BLaER1 treated with 17β-estradiol and CSF1 and Interleukin-3, amounts not matched to agents 10 nM and 100 nM (cell line): ENCODE measurements around the gene IRX2.

Source experiments
- H3K27ac ChIP-seq, 11 experiments: shearing (Covaris generic); formaldehyde crosslinking; 2 replicates each; pipeline ENCODE4 v1.8.1; 2022
- H3K27me3 ChIP-seq, 11 experiments: shearing (Covaris generic); formaldehyde crosslinking; 2 replicates each; pipeline ENCODE4 v1.8.1; 2022
- H3K36me3 ChIP-seq, 11 experiments: shearing (Covaris generic); formaldehyde crosslinking; 2 replicates each; pipeline ENCODE4 v1.8.1; 2022
- H3K4me1 ChIP-seq, 10 experiments: shearing (Covaris generic); formaldehyde crosslinking; 2 replicates each; pipeline ENCODE4 v1.8.1; 2022
- H3K4me2 ChIP-seq, 11 experiments: shearing (Covaris generic); formaldehyde crosslinking; 2 replicates each; pipeline ENCODE4 v1.8.1; 2022
- H3K4me3 ChIP-seq, 10 experiments: shearing (Covaris generic); formaldehyde crosslinking; 2 replicates each; pipeline ENCODE4 v1.8.1; 2022
- H3K9ac ChIP-seq, 11 experiments: shearing (Covaris generic); formaldehyde crosslinking; 2 replicates each; pipeline ENCODE4 v1.8.1; 2022
- H3K9me3 ChIP-seq, 11 experiments: shearing (Covaris generic); formaldehyde crosslinking; replicated peaks in 1 of 11; 2 replicates each; pipeline ENCODE4 v1.8.1; 2022
- H4K20me1 ChIP-seq, 11 experiments: shearing (Covaris generic); formaldehyde crosslinking; 2 replicates each; pipeline ENCODE4 v1.8.1; 2022
- Cebpa-rat ChIP-seq, 11 experiments: shearing (Covaris generic); IDR thresholded peaks; 2 replicates each; pipeline ENCODE4 v1.8.1; 2022

Gene IRX2

GRCh38 chr5:2709976-2710689 is 41.3 kb downstream of the IRX2 start:
- H3K36me3 ChIP-seq, result no peaks in the 10 kb centered on the region
- H3K9me3 ChIP-seq, result no peaks in the 10 kb centered on the region
- H3K4me2 ChIP-seq, result no peak overlapping the region
- no peak overlapping the region for H3K27ac ChIP-seq
- peaks cover 0 to 3% (median under 1%) of the 10 kb centered on the region in 10 experiments; a peak in 4 of 20 replicates for H3K4me1 ChIP-seq
- H4K20me1 ChIP-seq, result no peaks in the 10 kb centered on the region
- no peaks in the 10 kb centered on the region for H3K27me3 ChIP-seq
- H3K9ac ChIP-seq, result no peak overlapping the region
- H3K4me3 ChIP-seq, result no peak overlapping the region
- TF ChIP-seq Cebpa-rat (IDR thresholded peaks at IDR 0.05), result no peak

- H3K4me2 ChIP-seq, result no peak overlapping the region
- H3K4me3 ChIP-seq, result no peak overlapping the region
- H3K36me3 ChIP-seq, result no peaks in the 10 kb centered on the region
- no peak overlapping the region for H3K27ac ChIP-seq
- H4K20me1 ChIP-seq, result no peaks in the 10 kb centered on the region
- no peaks in the 10 kb centered on the region for H3K27me3 ChIP-seq
- H3K9ac ChIP-seq, result no peak overlapping the region
- no peaks in the 10 kb centered on the region for H3K9me3 ChIP-seq
- TF ChIP-seq Cebpa-rat (IDR thresholded peaks at IDR 0.05), result no peak
- no peaks in the 10 kb centered on the region for H3K4me1 ChIP-seq
These were observed 42.7 kb downstream of the IRX2 start for GRCh38 chr5:2708751-2709150.

DNA sequence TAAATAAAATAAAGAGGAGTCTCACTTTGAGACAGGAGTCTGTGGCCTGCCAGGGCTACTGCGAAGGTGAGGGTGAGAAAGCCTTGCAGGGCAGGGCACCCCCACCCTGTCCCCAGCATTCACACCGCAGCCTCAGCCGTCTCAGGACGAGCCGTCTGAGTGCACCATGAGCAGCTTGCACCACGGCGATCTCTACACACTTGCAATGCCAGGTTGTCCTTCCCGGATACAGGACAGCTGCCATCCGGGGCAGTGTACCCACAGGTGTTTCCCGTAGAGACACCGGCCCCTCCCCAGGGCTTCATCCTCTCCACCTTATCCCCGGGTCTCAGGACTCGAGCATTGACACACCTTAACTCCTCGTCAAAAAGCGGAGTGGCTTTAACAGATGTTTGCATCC is 43.3 kb downstream of the IRX2 start:
- no peaks in the 10 kb centered on the region for H3K9me3 ChIP-seq
- H3K4me1 ChIP-seq, result no peaks in the 10 kb centered on the region
- H4K20me1 ChIP-seq, result no peaks in the 10 kb centered on the region
- no peaks in the 10 kb centered on the region for H3K36me3 ChIP-seq
- no peak overlapping the region for H3K9ac ChIP-seq
- TF ChIP-seq Cebpa-rat (IDR thresholded peaks at IDR 0.05), result no peak
- no peak overlapping the region for H3K4me3 ChIP-seq
- H3K4me2 ChIP-seq, result no peak overlapping the region
- no peak overlapping the region for H3K27ac ChIP-seq
- no peaks in the 10 kb centered on the region for H3K27me3 ChIP-seq

- Histone ChIP-seq H3K4me3 (no peak overlapping the region), H3K4me2 (no peak overlapping the region), H3K36me3 (no peaks in the 10 kb centered on the region), H3K27me3 (no peaks in the 10 kb centered on the region), H4K20me1 (no peaks in the 10 kb centered on the region), H3K4me1 (no peaks in the 10 kb centered on the region), H3K9ac (no peak overlapping the region), H3K9me3 (no peaks in the 10 kb centered on the region), H3K27ac (no peak overlapping the region)
- TF ChIP-seq Cebpa-rat (IDR thresholded peaks at IDR 0.05), result no peak
These were observed 45.6 kb downstream of the IRX2 start for GRCh38 chr5:2705861-2706260.

DNA sequence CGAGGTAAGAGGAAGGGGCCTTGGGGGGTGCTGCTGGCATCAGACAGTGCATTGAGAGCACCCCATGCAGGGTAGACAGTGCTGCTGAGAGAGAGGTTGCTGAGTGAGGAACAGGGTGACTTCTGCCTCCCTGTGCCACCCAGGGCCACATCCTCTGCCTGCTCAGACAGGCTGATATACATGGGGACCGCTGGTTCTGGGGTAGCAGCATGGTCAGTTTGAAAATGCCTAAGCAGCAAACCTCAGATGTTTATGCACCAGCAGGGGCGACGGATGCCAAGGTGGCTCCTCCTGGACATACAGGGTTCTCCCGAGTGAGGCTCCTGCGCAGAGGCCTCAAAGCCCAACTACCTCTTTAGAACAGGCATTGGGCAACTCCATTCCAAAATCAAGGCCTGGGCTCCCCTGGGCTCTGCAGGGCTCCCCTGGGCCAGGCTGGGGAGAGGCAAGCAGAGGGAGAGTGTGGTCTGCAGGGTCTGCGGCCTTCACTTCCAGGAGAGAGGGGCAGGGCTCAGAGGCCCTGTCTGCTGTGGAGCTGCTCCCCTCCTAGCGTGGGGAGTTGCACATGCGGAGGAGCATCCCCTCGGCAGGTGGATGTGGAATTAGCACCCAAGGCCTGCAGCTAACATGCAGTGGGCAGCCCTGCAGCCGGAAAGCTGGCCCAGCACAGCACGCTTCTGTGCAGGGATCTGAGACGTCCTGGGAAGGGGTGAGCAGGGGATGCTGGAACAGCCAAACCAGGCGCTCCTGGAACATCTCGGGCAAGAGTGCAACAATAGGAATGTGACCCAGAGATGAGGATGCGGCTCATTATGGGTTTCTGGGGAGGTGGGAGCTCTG is 46.5 kb downstream of the IRX2 start:
- no peak overlapping the region for H3K9ac ChIP-seq
- H4K20me1 ChIP-seq, result no peaks in the 10 kb centered on the region
- no peak overlapping the region for H3K27ac ChIP-seq
- H3K36me3 ChIP-seq, result no peaks in the 10 kb centered on the region
- H3K27me3 ChIP-seq, result no peaks in the 10 kb centered on the region
- H3K4me3 ChIP-seq, result no peak overlapping the region
- H3K4me1 ChIP-seq, result no peaks in the 10 kb centered on the region
- no peak overlapping the region for H3K4me2 ChIP-seq
- no peak for TF ChIP-seq Cebpa-rat (IDR thresholded peaks at IDR 0.05)
- no peaks in the 10 kb centered on the region for H3K9me3 ChIP-seq

DNA sequence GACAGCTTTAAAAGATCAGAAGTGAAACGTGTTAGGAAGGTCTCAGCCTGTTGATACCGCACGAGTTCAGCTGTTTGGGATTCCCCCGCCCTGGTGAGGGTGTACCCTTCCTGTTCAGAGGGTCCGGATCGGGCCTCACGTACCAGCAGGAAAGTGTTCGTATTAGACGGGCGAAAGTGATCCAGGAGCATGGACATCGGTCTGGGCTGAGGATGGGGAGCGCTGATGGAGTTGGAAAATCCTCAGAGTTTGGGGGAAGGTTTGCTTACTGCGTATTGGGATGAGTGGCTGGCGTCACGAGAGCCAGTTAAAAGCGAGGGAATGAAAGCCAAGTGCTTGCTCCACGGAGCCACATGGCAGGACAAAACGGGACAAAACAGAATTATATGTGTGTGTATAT is 47.4 kb downstream of the IRX2 start:
- Histone ChIP-seq H4K20me1 (no peaks in the 10 kb centered on the region), H3K4me3 (no peak overlapping the region), H3K36me3 (no peaks in the 10 kb centered on the region), H3K9ac (no peak overlapping the region), H3K9me3 (no peaks in the 10 kb centered on the region), H3K27me3 (no peaks in the 10 kb centered on the region), H3K4me1 (no peaks in the 10 kb centered on the region), H3K27ac (no peak overlapping the region), H3K4me2 (no peak overlapping the region)
- no peak for TF ChIP-seq Cebpa-rat (IDR thresholded peaks at IDR 0.05)

DNA sequence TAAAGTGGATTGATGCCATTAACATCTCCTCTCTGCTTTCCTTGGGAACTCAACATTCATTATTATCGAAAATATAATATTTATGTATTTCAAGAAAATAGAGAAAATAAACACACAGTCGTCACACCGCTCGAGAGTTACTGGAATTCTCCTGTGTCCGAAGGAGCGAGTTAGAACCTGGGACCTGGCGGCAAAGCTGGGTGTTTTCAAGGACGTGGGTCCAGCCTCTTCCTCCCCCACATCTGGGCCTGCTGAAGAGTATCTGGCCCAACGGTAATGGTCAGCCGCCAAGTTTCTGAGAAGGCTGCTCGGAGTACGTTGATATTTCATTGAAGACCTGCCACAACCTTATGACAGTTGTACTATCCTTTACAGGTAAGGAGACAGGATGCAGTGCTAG is 47.9 kb downstream of the IRX2 start:
- Histone ChIP-seq H3K36me3 (no peaks in the 10 kb centered on the region), H4K20me1 (no peaks in the 10 kb centered on the region), H3K9ac (no peak overlapping the region), H3K27ac (no peak overlapping the region), H3K9me3 (no peaks in the 10 kb centered on the region), H3K27me3 (no peaks in the 10 kb centered on the region), H3K4me2 (no peak overlapping the region), H3K4me1 (no peaks in the 10 kb centered on the region), H3K4me3 (no peak overlapping the region)
- no peak for TF ChIP-seq Cebpa-rat (IDR thresholded peaks at IDR 0.05)

DNA sequence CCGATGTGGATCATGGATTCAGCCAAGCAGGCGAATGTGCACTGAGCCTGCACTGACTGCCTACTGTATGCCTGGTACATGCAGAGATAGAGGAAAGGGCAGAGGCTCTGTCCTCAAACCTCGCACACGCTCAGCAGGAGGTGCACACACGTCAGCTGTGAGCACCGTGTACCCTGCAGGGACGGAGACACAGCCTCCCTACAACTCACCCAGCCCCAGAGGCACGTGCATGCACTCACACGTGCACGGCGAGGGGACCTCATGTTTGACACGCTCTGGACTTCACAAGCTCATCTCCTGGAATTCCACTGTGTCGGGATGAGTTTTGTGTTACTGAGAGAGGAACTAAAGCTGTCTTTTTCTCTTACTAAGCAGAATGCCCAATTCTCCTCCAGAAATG is 48.4 kb downstream of the IRX2 start:
- H3K4me2 ChIP-seq, result no peak overlapping the region
- no peaks in the 10 kb centered on the region for H3K9me3 ChIP-seq
- no peak overlapping the region for H3K9ac ChIP-seq
- H3K27ac ChIP-seq, result no peak overlapping the region
- H4K20me1 ChIP-seq, result no peaks in the 10 kb centered on the region
- no peaks in the 10 kb centered on the region for H3K27me3 ChIP-seq
- no peaks in the 10 kb centered on the region for H3K36me3 ChIP-seq
- no peaks in the 10 kb centered on the region for H3K4me1 ChIP-seq
- H3K4me3 ChIP-seq, result no peak overlapping the region
- TF ChIP-seq Cebpa-rat (IDR thresholded peaks at IDR 0.05), result no peak

- no peak overlapping the region for H3K9ac ChIP-seq
- peaks cover 0 to 1% (median 0%) of the 10 kb centered on the region in 11 experiments; a peak in 1 of 22 replicates for H3K9me3 ChIP-seq
- no peak overlapping the region for H3K4me3 ChIP-seq
- no peaks in the 10 kb centered on the region for H4K20me1 ChIP-seq
- no peaks in the 10 kb centered on the region for H3K4me1 ChIP-seq
- no peaks in the 10 kb centered on the region for H3K27me3 ChIP-seq
- H3K27ac ChIP-seq, result no peak overlapping the region
- no peak overlapping the region for H3K4me2 ChIP-seq
- TF ChIP-seq Cebpa-rat (IDR thresholded peaks at IDR 0.05), result no peak
- H3K36me3 ChIP-seq, result no peaks in the 10 kb centered on the region
These were observed 49.2 kb downstream of the IRX2 start for GRCh38 chr5:2702096-2702879.
